HG02571 (cell line): ENCODE results near the gene MAP3K15.
"Not testable (repeated sequence)": the region's sequence is repeated elsewhere in the genome, so short reads cannot be mapped to it uniquely, and the experiment has no call there.

ENCODE experiments used
- ATAC-seq: cut with Tn5 transposase; IDR thresholded peaks from one replicate; pipeline ENCODE4 v1.9.1; 2021; ENCODE audit warnings: mild to moderate bottlenecking, moderate library complexity; ENCODE audit not compliant: unreplicated experiment

The MAP3K15 gene

DNA sequence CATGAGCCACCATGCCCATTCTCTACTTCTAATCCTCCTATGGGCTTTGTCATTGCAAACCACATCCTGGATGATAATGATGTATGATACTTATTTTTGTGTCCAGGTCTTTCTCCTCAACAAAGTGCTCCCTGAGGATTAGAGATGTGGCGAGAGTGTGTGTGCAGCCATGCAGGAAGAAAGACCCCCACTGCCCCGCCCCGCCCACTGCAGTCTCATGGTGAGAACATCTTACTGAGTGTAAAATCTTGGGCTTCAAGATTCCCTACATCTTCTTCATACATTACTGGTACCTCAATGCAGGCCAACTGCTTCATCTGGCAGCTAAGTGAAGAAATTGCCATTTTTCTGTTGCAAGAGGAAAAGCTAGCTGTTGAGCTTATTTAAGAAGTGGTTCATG is 25.9 kb upstream of the MAP3K15 start:
- ATAC-seq = no peak

DNA sequence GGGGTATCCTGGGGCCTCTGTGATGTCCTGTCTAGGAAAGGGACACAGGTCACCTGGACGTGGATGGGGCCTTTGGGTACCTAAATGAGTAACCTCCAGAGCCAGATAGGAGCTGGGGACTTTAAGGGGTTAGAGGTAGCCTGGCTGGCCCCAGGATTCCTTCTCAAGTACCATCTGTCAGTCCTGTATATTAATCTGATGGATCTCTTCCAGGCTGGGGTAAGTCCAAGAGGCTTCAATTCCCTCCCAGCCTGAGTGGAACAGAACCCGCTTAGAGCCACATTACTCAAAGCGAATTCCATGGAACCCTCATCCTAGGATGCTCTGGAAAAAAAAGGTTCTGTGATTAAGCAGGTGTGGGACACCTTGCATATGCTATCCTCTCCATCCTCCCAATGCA is 24.8 kb upstream of the MAP3K15 start:
- ATAC-seq = no peak

DNA sequence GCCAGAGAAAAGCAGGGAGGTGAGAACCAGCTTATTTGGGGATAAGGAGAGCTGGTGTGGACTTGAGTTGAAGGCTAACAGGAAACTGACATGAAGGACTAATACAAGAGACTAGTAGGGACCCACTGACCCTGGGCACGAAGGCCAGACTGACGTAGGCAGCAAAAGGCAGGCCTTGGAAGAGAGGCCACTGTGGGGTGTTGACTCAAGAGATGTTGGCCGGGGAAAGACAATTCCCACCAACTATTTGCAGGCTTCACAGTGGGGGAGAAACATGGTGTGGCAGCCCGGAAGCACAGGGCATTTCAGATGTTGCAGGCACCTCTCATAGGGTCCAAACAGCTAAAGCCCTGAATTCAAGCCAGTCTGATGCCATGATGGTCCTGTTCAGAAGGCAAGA is 24.4 kb upstream of the MAP3K15 start:
- ATAC-seq = no peak

DNA sequence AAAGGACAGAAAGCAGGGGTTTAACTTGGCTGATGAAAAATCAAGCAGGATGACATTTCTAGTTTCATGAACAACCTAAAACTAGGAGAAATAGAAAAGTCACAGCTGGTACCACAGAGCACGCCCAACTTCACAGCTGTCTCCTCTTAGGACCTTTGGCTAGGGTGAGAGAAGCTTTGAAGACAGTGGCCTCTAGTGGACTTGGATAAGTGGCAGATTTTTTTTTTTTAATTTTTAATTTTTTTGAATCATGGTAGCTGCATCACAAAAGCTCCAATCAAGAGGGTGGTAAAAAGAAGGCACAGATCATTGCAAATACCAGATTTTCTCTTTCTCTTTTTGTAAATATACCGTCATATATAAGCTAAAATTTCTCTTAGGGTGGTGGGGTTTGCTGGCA is 20.2 kb upstream of the MAP3K15 start:
- no peak for ATAC-seq

DNA sequence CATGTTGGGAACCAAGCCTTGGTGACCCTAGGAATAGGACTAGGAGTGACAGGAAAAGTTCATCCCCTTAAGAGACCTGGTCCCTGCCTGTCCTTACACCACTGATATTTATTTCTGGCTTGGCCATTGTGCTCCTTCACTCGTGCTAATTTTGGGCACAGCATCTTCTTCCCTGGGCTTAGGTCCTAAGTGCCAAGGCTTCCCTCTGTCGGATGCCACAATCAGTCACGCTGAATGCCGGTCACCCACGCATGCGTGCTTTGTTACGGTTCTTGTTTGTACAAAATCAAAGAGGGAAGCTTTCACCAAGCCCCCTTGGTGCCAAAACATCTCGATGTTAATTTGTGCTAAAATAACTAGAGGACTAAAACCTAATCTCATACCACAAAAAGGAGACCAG is 17.4 kb upstream of the MAP3K15 start:
- no peak for ATAC-seq

DNA sequence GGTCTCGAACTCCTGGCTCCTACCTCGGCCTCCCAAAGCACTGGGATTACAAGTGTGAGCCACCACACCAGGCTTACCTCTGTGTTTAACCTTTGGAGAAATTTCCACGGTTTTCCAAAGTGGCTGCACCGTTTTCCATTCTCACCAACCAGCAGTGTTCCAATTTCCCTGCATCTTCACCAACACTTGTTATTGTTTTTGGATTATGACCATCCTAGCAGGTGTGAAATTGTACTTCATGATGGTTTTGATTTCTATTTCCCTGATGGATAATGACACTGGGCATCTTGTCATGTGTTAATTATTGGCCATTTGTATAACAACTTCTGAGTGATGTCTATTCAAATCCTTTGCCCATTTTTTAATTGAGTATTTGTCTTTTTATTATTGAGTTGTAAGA is 2.7 kb upstream of the MAP3K15 start:
- ATAC-seq = no peak

DNA sequence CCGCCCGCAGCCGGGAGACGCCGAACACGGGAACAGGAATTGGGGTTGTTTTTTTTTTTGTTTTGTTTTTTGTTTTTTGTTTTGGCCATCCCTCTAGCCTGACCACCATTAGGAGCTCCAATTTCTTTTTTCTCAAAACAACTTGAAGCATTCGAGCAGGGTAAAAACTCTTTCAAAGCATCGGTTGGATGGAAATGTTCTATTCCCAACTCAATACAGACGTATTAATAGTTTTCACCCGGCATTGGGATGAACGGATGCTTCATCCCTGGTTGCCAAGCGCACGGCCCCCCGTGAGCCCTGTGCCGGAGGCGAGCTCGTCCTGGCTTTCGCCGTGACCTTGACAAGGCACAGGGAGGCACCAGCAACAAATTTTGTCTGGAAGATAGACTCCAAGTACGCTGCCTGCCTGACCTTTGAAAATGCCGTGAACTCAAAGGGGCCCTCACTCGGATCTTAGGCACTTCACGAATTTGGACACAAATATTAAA is 352 bp upstream of the MAP3K15 start:
- no peak for ATAC-seq

DNA sequence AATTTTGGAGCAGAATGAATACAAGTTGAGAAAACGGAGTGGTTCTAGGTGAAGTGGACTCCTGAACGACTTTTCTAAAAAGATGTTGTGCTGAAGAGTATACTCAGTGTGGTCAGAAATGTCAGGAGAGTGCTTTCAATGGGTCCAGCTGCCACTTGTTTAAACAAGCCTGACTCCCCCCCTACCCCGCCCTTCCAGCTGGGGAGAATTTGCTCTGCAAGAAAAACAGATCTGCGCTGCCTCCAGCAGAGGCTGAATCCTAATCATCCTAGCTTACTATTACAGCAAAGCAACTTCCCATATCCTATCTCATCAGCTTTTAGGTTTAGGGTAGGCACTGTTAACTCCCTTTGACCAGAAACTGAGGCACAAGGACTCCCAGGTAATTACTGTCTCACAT is 1.9 kb downstream of the MAP3K15 start:
- ATAC-seq = no peak

DNA sequence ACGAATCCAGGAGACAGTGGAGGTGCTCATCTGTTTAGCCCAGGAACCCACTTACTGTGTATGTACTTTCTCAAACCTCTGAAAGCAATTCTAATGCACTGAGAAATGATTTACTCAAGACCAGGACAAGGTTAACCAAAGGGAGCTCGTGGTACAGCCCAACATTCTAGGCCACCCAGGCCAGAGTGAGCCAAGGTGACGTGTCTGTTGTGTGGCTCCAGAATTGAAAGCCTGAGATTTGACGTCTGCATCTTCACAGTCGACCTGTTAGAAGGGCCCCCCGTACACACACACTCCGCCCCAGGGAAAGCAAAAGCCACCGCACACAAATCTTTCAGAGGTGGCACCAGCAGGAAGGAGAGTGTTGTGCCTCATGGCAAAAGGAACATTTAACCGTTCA is 2.3 kb downstream of the MAP3K15 start:
- ATAC-seq = no peak

DNA sequence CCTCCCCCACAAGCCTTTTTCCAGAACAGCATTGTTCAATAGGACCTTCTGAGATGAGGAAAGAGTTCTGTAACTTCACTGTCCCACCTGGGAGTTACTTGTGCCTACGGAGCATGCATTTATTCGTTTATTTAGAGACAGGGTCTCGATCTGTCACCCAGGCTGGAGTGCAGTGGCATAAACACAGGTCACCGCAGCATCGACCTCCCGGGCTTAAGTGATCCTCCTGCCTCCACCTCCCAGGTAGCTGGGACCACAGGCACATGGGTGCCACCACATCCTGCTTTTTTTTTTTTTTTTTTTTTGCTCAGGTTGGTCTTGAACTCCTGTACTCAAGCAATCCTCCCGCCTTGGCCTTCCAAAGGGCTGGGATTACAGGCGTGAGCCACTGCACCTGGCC is 2.9 kb downstream of the MAP3K15 start:
- ATAC-seq = no peak

DNA sequence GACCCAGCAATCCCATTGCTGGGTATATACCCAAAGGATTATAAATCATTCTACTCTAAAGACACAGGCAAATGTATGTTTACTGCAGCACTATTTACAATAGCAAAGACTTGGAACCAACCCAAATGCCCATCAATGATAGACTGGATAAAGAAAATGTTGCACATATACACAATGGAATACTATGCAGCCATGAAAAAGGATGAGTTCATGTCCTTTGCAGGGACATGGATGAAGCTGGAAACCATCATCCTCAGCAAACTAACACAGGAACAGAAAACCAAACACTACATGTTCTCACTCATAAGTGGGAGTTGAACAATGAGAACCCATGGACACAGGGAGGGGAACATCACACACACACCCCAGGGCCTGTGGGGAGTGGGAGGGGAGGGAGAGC is 3.5 kb downstream of the MAP3K15 start:
- not testable (repeated sequence) for ATAC-seq

DNA sequence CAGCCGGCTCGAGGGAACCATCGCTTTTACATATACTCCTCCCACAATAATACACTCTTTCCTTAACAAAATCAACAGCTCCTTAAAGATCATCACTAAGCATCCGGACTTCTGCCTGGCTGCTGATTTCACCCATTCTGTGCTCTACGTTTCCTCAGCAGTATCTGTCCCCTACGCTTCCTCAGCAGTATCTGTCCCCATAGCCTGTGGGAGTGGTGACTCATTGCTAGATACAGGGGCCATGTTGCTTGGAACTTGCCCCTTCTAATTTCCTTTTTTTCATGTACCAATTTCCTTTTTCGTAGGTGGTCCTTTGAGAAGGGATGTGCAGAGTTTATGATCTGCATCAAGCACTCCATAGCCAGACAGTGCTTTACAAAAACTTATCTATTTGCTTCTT is 18.6 kb downstream of the MAP3K15 start:
- no peak for ATAC-seq

DNA sequence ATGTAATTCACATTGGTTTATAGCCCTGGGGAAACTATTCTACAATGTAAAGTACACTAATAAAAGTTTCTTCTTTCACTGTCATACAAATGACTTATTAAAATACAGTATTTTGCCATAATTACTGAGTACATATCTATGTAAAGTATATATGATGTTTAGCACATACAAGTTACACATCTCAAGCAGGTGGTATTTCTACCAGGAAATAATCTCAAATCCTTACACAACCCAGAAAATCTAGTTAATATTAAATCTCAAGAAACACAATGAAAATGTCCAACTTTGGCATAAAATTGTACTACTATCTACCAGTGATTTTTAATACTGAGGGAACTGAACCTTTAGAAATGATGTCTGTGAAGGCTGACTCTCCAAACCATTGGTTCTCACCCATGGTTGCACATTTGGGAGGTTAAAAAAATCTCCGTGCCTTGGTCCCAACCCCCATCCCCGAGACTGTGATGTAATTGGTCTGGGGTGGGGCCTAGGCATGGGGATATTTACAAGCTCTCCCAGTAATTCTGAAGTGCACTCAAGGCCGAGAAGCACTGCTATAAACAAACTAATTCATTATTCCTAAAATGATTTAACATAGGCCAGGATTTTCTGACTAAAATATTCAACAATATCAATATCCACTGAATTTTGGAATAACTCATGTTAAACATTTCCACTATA is 27.6 kb downstream of the MAP3K15 start:
- no peak for ATAC-seq

DNA sequence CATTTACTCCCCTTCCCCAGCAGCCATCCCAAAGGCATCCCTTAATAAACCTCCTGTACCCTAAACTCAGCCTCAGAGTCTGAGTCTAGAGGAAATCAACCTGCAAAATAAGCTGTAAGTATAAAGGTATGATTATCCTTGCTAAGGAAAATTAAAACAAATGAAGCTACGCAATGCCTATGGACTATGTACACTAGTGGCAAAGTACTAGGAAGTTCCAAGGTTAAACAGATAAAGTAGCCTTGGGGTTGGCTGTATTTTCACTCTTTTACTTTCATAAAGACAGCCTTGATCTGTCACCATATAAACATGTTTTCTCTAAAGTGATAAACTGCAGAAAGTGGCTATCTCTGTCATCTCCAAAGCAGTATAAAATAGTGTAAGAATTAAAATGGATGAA is 35.9 kb downstream of the MAP3K15 start:
- ATAC-seq = no peak

DNA sequence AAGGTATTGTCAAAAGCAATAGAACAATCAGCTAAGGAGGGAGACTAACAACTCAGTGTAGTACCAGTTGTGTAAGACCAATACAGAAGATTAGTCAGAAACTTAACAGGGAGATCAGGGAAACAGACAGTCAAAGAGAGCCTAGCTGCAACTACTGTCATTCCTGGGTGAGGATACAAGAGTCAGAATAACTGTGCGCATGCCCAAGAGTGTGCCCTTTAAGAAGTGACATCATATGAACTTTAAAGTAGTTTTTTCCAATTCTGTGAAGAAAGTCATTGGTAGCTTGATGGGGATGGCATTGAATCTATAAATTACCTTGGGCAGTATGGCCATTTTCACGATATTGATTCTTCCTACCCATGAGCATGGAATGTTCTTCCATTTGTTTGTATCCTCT is 46.9 kb downstream of the MAP3K15 start:
- not testable (repeated sequence) for ATAC-seq

DNA sequence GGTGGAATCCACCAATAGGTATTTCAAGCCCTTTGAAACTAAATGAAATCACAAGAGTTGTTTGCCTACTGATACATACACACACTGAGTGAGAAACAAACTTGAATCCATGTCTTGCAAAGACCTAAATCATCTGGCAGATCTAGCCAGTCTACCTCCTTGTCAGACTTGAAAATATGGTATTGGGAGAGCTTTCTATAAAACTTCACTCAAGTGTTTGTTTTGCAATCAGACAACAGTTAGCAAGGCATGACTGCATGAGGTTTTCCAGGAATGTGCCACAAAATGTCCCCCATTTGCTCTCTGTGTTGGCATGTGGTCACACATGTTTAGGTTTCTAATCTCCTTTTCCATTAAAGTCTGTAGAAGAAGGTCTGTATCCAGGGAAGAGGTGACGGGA is 52.4 kb downstream of the MAP3K15 start:
- no peak for ATAC-seq

DNA sequence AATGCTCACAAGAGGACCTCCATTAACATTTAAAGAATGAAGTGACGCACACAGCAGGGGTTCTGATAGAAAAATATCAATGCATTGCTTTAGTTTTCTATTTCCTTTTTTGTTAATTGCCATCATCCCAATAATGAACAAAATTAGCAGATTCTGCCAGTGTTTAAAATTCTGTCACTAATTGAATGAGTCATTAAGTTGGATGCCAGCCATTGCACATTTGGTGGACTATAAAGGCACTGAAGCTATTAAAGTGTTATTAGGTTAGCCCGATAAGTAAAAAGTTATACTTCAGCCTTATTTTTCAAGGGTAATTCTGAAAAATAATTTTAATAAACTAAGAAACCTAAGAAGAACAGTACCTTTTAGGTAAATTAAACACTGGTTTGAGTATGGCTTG is 53.1 kb downstream of the MAP3K15 start:
- no peak for ATAC-seq

DNA sequence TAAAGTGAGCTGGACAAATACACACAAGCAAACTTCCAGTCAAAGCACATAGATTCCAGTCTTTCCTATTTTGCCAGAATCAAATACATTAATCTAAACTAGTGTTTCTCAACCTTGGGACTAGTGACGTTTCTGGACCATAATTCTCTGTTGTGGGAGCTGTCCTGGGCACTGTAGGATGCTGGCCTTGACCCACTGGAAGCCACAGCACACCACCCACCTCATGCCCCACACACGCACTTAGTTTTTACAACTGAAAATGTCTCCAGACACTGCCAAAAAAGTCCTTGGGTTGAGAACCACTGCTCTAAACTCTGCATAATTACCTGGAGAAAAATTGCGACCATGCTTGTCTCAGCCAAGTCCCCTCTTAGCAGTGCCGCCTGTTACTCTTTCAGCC is 57.6 kb downstream of the MAP3K15 start:
- ATAC-seq = no peak

DNA sequence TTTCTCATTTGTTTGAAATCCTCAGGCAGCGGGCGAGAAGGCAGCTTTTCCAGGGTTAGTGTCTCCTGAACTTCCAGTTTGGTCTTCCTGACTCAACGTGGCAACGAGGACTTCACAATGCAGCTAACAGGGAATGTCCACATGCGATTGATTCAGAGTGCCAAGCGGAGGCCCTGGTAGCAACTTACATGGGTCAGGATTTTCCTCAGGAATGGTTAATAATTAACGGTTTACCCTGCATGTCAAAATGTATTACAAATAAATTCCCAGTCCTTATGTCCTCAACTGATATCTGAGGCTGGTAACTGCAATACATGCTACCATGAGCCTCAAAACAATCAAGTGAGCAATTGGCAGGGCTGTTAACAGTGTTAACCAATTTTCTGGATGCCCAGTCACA is 67.2 kb downstream of the MAP3K15 start:
- ATAC-seq = no peak

DNA sequence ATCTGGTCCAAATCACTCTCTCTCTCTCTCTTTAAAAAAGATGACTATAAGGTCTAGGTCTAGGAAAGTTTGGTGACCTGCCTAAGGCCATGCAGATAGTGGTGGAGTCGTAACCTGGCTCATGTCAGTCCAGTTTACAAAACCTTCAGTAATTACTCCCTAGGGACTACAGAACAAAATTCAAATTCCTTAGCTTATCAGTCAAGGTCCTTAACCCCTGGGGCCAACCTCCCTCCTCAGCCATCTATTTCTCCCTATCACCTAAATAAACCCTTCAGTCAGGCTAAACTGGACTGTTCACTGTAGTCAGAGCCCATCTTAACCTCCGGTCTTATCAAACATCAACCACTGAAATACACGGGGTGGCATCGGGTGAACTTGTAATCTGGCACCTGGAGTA is 68.9 kb downstream of the MAP3K15 start:
- ATAC-seq = no peak

DNA sequence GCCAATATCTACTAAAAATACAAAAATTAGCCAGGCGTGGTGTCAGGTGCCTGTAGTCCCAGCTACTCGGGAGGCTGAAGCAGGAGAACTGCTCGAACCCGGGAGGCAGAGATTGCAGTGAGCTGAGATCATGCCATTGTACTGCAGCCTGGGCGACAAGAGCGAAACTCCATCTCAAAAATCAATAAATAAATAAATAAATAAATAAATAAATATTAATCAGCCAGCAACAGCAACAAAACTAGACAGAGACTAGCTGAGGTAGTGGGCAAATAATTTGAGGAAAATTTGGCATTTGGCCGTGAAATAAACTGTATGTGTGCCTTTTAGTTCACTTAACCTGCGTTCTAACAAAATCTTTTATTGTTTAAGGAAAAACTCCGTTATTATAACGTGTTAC is 69.5 kb downstream of the MAP3K15 start:
- not testable (repeated sequence) for ATAC-seq

DNA sequence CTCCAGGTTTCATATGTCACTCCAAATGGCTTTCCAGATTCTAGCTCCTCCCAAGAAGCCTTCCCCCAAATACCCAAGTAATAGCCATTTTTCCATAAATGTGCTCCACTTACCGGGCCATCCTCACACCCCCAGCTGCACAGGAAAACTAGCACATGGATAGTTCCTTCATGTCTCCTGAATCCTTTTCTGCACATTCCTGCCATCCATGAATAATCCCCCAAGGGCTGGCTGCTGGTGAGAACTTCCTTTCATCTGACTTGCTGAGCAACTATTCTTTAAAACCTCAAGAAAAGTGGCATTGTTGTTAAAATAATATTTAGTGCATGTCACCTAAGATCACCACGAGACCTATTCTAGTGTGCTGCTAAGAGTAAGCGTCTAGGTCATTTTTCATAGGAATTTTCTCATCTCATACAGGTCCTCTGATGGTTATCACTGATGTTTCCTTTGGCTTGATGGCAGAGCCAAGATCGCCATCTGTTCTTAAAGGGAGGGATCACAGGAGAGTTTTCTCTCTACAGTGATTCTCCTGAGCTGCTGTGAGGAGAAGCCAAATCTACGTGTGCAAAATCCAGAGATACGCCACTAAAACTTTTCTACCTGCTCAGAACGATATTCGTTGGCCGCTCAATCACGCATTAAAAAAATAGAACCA is 71.3 kb downstream of the MAP3K15 start:
- no peak for ATAC-seq

DNA sequence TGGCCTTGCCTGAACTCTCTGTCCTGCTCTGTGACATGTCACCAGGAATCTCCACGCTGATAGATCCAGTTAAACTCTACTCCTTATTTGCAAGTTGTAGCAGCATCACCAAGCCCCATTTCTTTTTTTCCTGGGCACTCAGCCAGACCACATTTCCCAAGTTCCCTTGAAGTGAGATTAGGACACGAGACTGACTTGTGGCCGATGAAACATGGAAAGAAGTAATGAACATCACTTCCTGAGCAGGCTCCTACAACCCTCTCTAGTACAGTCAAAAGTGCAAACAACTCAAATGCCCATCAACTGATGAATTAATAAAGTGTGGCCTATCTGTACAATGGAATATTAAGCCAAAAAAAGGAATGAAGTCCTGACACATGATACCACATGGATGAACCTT is 74.6 kb downstream of the MAP3K15 start:
- ATAC-seq = no peak
